Left hindlimb (tissue), 1 donor: ENCODE measurements around the gene FZD10.

ENCODE experiments used
- DNase-seq: peaks from one replicate; pipeline ENCODE4 v3.0.0-alpha.2; 2018

Gene FZD10

DNA sequence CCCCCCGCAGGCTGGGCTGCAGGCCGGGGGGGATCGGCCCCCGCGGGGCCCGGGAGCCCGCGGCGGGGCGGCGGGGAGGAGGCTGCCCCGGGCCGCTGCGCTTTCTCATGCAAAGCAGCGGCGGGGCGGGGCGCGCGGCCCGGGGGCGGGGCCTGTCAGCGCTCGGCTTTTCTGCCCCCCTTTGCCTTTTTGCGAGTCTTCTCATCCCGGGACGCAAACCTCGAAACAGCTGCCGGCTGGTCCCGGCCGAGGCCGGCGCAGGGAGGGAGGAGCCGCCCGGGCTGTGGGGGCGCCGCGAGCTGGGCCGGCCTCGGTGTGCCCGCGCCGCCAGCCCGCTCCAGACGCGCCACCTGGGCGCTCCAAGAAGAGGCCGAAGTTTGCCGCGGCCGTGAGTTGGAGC is at the start of gene FZD10:
Gene FZD10, plus strand, starts transcription at position 198 of the 400 bp plus-strand sequence. CDS start 479 bp downstream, outside the sequence.
- DNase-seq, result peak; percentile 81

DNA sequence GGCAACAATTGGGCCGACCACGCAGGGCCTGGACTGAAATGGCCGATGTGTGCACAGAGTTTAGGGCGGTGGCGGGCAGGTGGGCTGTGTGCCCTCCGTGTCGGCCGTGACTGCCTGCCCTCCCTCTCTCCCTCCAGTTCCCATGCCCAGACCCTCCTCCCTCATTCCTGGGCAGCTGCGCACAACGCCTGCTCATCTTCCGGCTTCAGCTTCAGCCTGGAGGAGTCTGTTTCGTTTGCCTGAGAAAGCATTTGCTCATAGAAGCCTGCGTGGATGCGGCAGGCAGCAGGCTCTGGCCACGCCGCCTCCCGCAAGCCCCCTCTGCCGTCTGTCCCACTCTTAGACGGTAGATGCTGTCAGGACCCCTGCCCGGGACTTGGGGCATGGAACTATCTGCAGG is 47.3 kb upstream of the FZD10 start:
- DNase-seq, result no peak

DNA sequence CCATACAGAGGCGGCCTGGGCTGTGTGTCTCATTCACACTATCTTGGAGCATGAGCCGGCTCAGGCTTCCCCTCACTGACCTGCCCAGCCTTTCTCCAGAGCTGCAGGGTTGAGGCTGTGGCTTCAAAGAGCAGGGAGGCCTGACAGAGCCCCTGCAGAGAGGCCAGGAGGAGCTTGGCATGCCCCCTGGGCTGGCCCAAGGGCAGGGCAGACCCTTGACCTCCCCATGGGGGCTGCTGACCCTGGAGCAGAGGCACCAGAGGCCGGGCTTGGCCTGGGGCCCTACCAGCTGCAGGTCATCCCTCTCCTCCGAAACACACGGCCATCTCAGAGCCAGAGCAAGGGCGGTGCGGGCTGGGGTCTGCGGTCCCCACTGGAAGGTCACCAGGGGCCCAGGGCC is 46.6 kb upstream of the FZD10 start:
- peak; percentile 16 for DNase-seq

GRCh38 chr12:130116791-130117190 is 45.5 kb upstream of the FZD10 start:
- DNase-seq, result peak; percentile 26

- DNase-seq, result peak; percentile 30
Measured at GRCh38 chr12:130117233-130117632, 45.0 kb upstream of the FZD10 start.

DNA sequence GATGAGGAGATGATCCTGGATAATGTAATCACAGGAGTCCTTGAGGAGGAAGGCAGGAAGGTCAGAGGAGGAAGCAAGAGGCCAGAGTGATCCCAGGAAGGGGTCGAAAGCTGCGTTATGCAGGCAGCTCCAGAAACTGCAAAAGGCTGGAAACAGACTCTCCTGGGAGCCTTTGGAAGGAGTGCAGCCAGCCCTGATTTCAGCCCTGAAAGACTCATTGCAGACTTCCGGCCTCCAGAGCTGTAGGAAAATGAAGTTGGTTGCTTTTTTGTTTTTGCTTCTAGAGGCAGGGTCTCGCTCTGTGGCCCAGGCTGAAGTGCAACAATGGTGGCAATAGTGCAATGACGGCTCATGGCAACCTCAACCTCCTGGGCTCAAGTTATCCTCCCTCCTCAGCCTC is 44.6 kb upstream of the FZD10 start:
- peak; percentile 37 for DNase-seq

DNA sequence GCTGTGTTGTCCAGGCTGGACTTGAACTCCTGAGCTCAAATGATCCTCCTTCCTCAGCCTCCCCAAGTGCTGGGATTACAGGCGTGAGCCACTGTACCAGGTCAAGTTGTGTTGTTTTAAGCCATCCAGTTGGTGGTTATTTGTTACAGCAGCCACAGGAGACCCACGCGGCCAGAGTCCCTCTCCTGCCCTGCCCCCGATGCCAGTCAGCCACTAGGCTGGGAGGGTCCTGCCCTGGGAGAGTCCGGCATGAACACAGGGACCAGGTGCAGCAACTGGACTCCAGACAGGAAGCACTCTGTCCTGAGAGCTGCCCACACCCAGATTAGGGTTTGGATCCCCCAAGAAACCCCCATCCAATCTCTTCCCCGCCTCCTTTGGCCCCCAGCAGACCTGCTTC is 44.1 kb upstream of the FZD10 start:
- peak; percentile 25 for DNase-seq

- no peak for DNase-seq
Measured at GRCh38 chr12:130119241-130119861, 42.9 kb upstream of the FZD10 start.

- DNase-seq, result no peak
Measured at GRCh38 chr12:130120012-130120805, 42.1 kb upstream of the FZD10 start.

GRCh38 chr12:130121226-130122000 is 40.9 kb upstream of the FZD10 start:
- no peak for DNase-seq

- no peak for DNase-seq
Measured at GRCh38 chr12:130122356-130122755, 39.9 kb upstream of the FZD10 start.

- DNase-seq, result no peak
Measured at GRCh38 chr12:130124106-130124505, 38.2 kb upstream of the FZD10 start.

DNA sequence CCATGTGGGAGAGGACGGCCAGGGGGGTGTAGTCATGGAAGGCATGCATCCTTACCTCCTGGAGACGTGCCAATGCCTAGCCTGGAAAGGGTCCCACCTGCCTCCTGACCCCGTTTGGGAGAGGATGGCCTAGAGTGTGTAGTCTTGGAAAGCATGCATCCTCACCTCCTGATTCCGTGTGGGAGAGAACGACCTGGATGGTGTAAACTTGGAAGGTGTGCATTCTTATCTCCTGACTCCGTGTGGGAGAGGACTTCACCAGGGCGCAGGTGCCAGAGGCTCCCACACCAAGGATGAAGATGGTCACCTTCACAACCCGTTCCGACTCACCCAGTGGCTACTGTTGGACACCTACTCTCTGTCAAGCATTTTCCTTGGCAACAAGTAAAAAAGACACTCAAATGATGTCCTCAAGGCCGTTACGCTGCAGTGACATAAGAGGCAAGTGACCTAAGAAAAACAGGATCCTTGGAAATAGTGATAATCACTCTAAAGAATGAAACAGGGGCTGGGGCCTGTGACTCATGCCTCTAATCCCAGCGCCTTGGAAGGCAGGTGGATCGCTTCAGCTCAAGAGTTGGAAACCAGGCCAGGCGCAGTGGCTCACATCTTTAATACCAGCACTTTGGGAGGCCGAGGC is 37.5 kb upstream of the FZD10 start:
- DNase-seq, result no peak

DNA sequence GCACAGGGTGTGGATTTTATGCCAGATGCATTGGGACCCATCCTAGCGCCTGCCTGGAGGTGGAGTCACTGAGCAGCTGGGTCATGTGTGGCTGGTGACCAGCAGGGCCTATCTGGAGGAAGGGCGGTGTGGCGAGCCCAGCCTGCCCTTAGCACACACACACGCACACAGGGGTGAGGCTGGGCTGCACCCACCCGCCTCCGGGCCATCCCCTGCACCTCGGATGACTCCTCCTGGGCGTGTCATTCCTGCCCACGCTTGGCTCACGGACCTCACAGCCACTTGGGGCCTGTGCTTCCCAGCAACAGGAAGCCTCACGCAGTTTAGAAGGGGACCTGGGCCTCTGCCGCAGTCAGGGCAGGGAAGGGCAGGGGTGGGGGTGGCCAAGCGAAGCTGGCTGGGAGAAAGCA is 36.2 kb upstream of the FZD10 start:
- no peak for DNase-seq

- peak; percentile 20 for DNase-seq
Measured at GRCh38 chr12:130127532-130127911, 34.7 kb upstream of the FZD10 start.

GRCh38 chr12:130127912-130128789 is 34.1 kb upstream of the FZD10 start:
- peak; percentile 64 for DNase-seq

- no peak for DNase-seq
Measured at GRCh38 chr12:130128790-130129735, 33.2 kb upstream of the FZD10 start.

- DNase-seq, result no peak
Measured at GRCh38 chr12:130130346-130130745, 31.9 kb upstream of the FZD10 start.

GRCh38 chr12:130131025-130131424 is 31.2 kb upstream of the FZD10 start:
- no peak for DNase-seq

DNA sequence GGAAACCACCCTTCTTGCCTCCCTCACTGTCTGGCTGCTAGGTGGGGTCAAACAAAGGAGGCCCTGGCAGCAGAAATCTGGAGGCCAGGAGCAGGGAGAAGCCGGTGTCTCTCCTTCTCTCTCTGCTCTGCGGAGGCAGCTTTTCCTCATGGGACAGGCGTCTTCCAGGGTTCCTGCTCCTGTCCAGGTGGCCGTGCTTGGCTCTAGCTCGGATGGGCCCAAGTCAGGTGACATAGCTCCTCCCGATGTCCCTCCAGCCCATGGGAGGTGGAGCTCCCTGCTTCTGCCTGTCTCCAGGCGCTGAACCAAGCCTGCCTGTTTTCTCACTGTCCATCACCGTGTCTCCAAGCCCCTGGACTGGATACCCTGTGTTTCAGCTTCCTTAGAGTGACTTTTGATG is 30.5 kb upstream of the FZD10 start:
- no peak for DNase-seq
